GM12874 (cell line): ENCODE data around the gene NVL.

Experiments
- CTCF ChIP-seq: IDR thresholded peaks from 2 replicates; pipeline ENCODE4 v1.5.1; 2011; ENCODE audit warnings: low read depth, mild to moderate bottlenecking, control low read depth, low read length, moderate library complexity; ENCODE audit not compliant: insufficient read depth

NVL gene

GRCh38 chr1:224252479-224252878 lies 77.5 kb downstream of the NVL start:
- TF ChIP-seq CTCF = no peak

DNA sequence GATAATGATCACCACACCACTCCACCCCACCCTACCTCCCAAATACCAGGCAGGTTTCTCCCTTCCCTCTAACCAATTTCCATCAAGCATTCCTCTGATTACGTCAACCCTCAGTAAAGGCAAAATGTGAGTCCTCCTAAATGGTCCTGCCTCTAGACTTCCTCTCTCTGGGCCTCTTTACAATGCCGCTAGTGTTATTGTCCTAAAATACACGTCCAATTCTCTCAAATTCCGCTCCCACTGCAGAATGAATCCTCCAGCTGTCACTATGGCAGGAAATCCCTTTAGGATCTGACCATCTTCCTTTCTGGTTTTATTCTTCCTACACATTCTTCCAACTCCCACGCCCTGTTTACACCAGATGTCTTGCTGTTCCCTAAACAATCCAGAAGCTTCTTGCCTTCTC lies 78.2 kb downstream of the NVL start:
- TF ChIP-seq CTCF = no peak

- no peak for TF ChIP-seq CTCF
Observed at GRCh38 chr1:224245188-224245587, 84.8 kb downstream of the NVL start.

DNA sequence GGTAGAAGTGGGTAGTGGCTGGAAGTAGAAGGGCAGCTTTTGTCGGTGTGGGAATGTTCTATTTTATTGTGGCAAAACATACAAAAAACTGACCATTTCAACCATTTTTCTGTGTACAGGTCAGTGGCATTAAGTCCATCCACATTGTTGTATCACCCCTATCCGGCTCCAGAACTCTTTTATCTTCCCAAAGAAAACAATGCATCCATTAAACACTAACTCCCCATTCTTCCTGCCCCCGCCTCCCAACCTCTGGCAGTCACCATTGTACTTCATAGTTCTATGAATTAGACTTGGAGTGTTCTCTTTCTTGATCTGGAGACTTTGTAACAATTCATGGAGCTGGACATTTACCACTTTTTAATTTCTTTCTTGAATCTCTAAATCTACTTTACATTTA lies 91.2 kb downstream of the NVL start:
- no peak for TF ChIP-seq CTCF

DNA sequence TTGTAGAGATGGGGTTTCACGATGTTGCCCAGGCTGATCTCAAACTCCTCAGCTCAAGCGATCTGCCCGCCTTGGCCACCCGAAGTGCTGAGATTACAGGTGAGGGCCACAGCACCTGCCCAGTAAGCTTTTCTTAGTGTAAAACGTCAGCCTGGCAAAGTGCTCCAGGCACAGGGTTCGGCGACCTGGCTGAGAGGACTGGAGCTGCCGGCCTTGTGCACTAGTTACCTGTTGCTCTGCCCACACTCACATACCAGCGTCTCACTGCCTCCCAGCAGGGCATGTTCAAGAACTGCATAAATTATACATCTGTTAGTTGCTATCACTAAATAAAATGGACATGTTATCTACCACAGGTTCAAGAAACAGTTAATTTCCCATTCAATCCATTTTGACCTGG lies 91.8 kb downstream of the NVL start:
- no peak for TF ChIP-seq CTCF

- TF ChIP-seq CTCF = no peak
Observed at GRCh38 chr1:224237119-224237881, 92.7 kb downstream of the NVL start.

DNA sequence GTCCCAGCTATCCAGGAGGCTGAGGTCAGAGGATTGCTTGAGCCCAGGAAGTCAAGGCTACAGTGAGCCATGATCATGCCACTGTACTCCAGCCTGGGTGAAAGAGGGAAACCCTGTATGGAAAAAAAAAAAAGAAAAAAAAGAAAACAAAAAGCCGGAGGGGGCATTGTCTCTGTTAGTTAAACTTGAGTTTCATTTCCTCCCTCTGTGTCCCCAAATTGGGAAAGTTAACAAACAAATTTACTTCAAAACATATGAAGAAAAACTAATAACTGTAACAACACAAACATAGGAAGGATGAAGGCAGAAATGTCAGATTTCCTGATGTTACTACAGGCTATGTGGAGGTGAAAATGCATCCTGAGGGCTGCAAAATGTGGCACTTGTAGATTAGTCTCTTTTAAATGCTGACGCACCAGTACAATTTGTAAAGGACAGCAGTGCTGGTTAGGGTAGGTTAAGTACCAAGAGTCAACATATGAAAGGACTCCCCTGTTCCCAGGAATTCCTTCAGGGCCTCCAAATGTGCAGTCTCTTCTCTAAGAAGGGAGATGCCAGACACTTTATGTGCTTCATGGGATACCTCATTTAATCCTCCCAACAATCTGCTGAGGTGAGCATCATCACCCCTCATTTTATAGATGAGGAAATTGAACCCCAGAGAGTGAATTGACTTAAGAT lies 94.0 kb downstream of the NVL start:
- TF ChIP-seq CTCF = no peak
